ENCODE data around the gene LIMS3.
"Not testable (repeated sequence)": the region's sequence is repeated elsewhere in the genome, so short reads cannot be mapped to it uniquely, and the experiment has no call there.

Gene LIMS3

GRCh38 chr2:109898462-109899336, at the start of gene LIMS3:
Gene LIMS3, plus strand, starts transcription at chr2:109898688. Its CDS starts 41 bp downstream, at chr2:109898729.
- not testable (repeated sequence) for DNase-seq

GRCh38 chr2:109871129-109871751, 27.2 kb upstream of the LIMS3 start:
- not testable (repeated sequence) for DNase-seq

- DNase-seq = not testable (repeated sequence)
These were observed 21.9 kb upstream of the LIMS3 start for GRCh38 chr2:109876625-109877024.

GRCh38 chr2:109882112-109882511, 16.4 kb upstream of the LIMS3 start:
- not testable (repeated sequence) for DNase-seq

- DNase-seq = not testable (repeated sequence)
These were observed 10.1 kb upstream of the LIMS3 start for GRCh38 chr2:109888414-109888813.

GRCh38 chr2:109889909-109890308, 8.6 kb upstream of the LIMS3 start:
- not testable (repeated sequence) for DNase-seq

- not testable (repeated sequence) for DNase-seq
These were observed 7.5 kb upstream of the LIMS3 start for GRCh38 chr2:109891024-109891423.

GRCh38 chr2:109893736-109894135, 4.8 kb upstream of the LIMS3 start:
- DNase-seq = not testable (repeated sequence)

GRCh38 chr2:109894141-109894540, 4.3 kb upstream of the LIMS3 start:
- not testable (repeated sequence) for DNase-seq

GRCh38 chr2:109895090-109895869, 3.2 kb upstream of the LIMS3 start:
- DNase-seq = not testable (repeated sequence)

- DNase-seq = not testable (repeated sequence)
These were observed 2.3 kb upstream of the LIMS3 start for GRCh38 chr2:109896212-109896611.

- DNase-seq = not testable (repeated sequence)
These were observed 573 bp upstream of the LIMS3 start for GRCh38 chr2:109897769-109898461.

GRCh38 chr2:109905796-109906195, 7.3 kb downstream of the LIMS3 start:
- not testable (repeated sequence) for DNase-seq

GRCh38 chr2:109908626-109909025, 10.1 kb downstream of the LIMS3 start:
- DNase-seq = not testable (repeated sequence)

- DNase-seq = not testable (repeated sequence)
These were observed 12.3 kb downstream of the LIMS3 start for GRCh38 chr2:109910789-109911188.

- not testable (repeated sequence) for DNase-seq
These were observed 15.4 kb downstream of the LIMS3 start for GRCh38 chr2:109913911-109914310.

GRCh38 chr2:109914552-109914951, 16.1 kb downstream of the LIMS3 start:
- DNase-seq = not testable (repeated sequence)

GRCh38 chr2:109915830-109916229, 17.3 kb downstream of the LIMS3 start:
- not testable (repeated sequence) for DNase-seq

GRCh38 chr2:109920162-109920561, 21.7 kb downstream of the LIMS3 start:
- DNase-seq = not testable (repeated sequence)

- not testable (repeated sequence) for DNase-seq
These were observed 23.3 kb downstream of the LIMS3 start for GRCh38 chr2:109921543-109922384.

- DNase-seq = not testable (repeated sequence)
These were observed 26.0 kb downstream of the LIMS3 start for GRCh38 chr2:109924481-109924880.

Measured in femur (tissue), 1 donor.